Naive thymus-derived CD4-positive, alpha-beta T cell (primary cell): ENCODE data around the gene PIGQ. TPM values are rescaled to one million over a fixed set of nuclear protein-coding genes. Genes with fewer than 3 reads are reported as not detected.

Source experiments
- ATAC-seq: fragments of 150-1000 bp; cut with Tn5 transposase; 2 replicates; pipeline ENCODE4 v1.10.0; 2021; ENCODE audit warnings: mild to moderate bottlenecking, moderate library complexity
- CTCF ChIA-PET: fragments of 350-600 bp; sonication (Branson Sonifier 250); formaldehyde crosslinking; loops from one replicate; lab custom pipeline; 2021; ENCODE audit warnings: antibody characterized with exemption; lab: Charles Lee
- POLR2A ChIA-PET: fragments of 350-600 bp; sonication (Branson Sonifier 250); formaldehyde crosslinking; loops from one replicate; lab custom pipeline; 2021; ENCODE audit warnings: antibody characterized with exemption, inconsistent platforms; lab: Charles Lee
- DNase-seq, 9 donors: peaks; one replicate each; pipeline versions ENCODE4 v3.0.0 to v3.0.0-alpha.2; 2020 to 2022; ENCODE audit warnings: mixed read lengths in 1 of 9
- H3K27ac ChIP-seq: one replicate; pipeline ENCODE4 v1.7.0; 2013; ENCODE audit warnings: mild to moderate bottlenecking, low read depth, low read length, moderate library complexity
- H3K27me3 ChIP-seq, 2 donors: one replicate each; pipeline ENCODE4 v1.7.0; 2013; ENCODE audit warnings: low read length in 2 of 2, mild to moderate bottlenecking in 2 of 2, moderate library complexity in 2 of 2; ENCODE audit not compliant: control insufficient read depth in 2 of 2, insufficient read depth in 2 of 2
- H3K36me3 ChIP-seq, 3 experiments: 1 replicate in 2 of 3; 2 replicates in 1 of 3; pipeline ENCODE4 v1.7.0; 2013; ENCODE audit warnings: low read length in 3 of 3, mild to moderate bottlenecking in 3 of 3, moderate library complexity in 1 of 3; ENCODE audit not compliant: insufficient read depth in 3 of 3, control insufficient read depth in 2 of 3
- H3K4me1 ChIP-seq, 2 donors: one replicate each; pipeline ENCODE4 v1.7.0; 2013; ENCODE audit warnings: low read length in 2 of 2, mild to moderate bottlenecking in 2 of 2, moderate library complexity in 1 of 2; ENCODE audit not compliant: control insufficient read depth in 2 of 2, insufficient read depth in 2 of 2
- H3K4me3 ChIP-seq: 2 replicates; pipeline ENCODE4 v1.7.0; 2013; ENCODE audit warnings: mild to moderate bottlenecking, low read length
- H3K9me3 ChIP-seq, 3 experiments: 1 replicate in 2 of 3; 2 replicates in 1 of 3; pipeline ENCODE4 v1.7.0; 2013; ENCODE audit warnings: low read length in 3 of 3; ENCODE audit not compliant: control insufficient read depth in 2 of 3
- H3K27ac Mint-ChIP-seq, 9 donors: one replicate each; pipeline ENCODE4 v1.8.0; 2020 to 2022; ENCODE audit warnings: mixed read lengths in 9 of 9, mild to moderate bottlenecking in 8 of 9, moderate library complexity in 5 of 9, inconsistent platforms in 2 of 9
- H3K27me3 Mint-ChIP-seq, 5 donors: one replicate each; pipeline ENCODE4 v1.8.0; 2021 to 2022; ENCODE audit warnings: mixed read lengths in 5 of 5, mild to moderate bottlenecking in 1 of 5
- H3K36me3 Mint-ChIP-seq, 5 donors: one replicate each; pipeline ENCODE4 v1.8.0; 2020 to 2022; ENCODE audit warnings: mixed read lengths in 5 of 5, mild to moderate bottlenecking in 3 of 5, inconsistent platforms in 1 of 5
- H3K4me1 Mint-ChIP-seq, 7 donors: one replicate each; pipeline ENCODE4 v1.8.0; 2020 to 2022; ENCODE audit warnings: mixed read lengths in 7 of 7, mild to moderate bottlenecking in 3 of 7, inconsistent platforms in 1 of 7
- H3K4me3 Mint-ChIP-seq, 10 donors: one replicate each; pipeline ENCODE4 v1.8.0; 2020 to 2022; ENCODE audit warnings: mild to moderate bottlenecking in 10 of 10, mixed read lengths in 10 of 10, moderate library complexity in 6 of 10, inconsistent platforms in 2 of 10
- H3K9me3 Mint-ChIP-seq, 11 donors: one replicate each; pipeline ENCODE4 v1.8.0; 2020 to 2022; ENCODE audit warnings: mixed read lengths in 11 of 11, mild to moderate bottlenecking in 4 of 11, inconsistent platforms in 1 of 11, moderate library complexity in 1 of 11
- intact Hi-C, 2 donors: fragments of 100-400 bp; cut with micrococcal nuclease; formaldehyde crosslinking; loops; one replicate each; pipeline ENCODE4 v1.15.1; 2023
- polyA plus RNA-seq, 2 donors: library from polyadenylated mRNA; unstranded; fragments of 300-500 nt; fragmentation: Illumina TruSeq; gene quantifications; one replicate each; pipeline ENCODE4 v1.2.3, GENCODE V29; 2021
- total RNA-seq, 6 experiments: library from RNA in 5 of 6; stranded (reverse) in 5 of 6; gene quantifications; 1 replicate in 5 of 6; 2 replicates in 1 of 6; pipeline ENCODE4 v1.2.3 and lab custom pipeline; 2021 to 2026

The PIGQ gene
- total and polyA plus RNA-seq, 7 experiments from 2014 or later = 12.3 to 63.0 (median 43.4) TPM

DNA sequence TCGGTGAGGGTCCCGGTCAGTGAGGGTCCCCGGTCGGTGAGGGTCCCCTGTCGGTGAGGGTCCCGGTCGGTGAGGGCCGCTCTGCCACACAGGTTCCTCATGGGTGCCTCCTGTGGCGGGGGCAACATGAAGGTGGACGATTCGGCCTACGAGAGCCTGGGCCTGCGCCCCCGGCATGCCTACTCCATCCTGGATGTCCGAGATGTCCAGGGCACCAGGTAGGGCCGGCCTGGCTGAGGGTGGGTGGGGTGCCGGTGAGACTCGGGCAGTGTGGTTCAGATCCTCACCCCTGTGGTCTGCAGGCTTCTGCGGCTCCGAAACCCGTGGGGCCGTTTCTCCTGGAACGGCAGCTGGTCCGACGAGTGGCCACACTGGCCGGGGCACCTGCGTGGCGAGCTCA, 18.6 kb upstream of the PIGQ start:
- Histone ChIP-seq H3K27me3 (no peaks in the 10 kb centered on the region), H3K27ac (no peak overlapping the region), H3K4me1 (no peaks in the 10 kb centered on the region), H3K9me3 (no peaks in the 10 kb centered on the region), H3K36me3 (peaks cover 0 to 33% (median 0%) of the 10 kb centered on the region in 3 experiments), H3K4me3 (no peak overlapping the region)
- no peaks in the 10 kb centered on the region for H3K9me3 Mint-ChIP-seq
- intact Hi-C loops = no loop called here
- no peaks in the 10 kb centered on the region for H3K27me3 Mint-ChIP-seq
- ATAC-seq (no peak), DNase-seq (no peak)
- H3K4me3 Mint-ChIP-seq = no peak overlapping the region
- CTCF ChIA-PET = no interaction called here
- POLR2A ChIA-PET = no interaction called here
- H3K36me3 Mint-ChIP-seq = no peaks in the 10 kb centered on the region
- H3K4me1 Mint-ChIP-seq = no peaks in the 10 kb centered on the region
- no peak overlapping the region for H3K27ac Mint-ChIP-seq

DNA sequence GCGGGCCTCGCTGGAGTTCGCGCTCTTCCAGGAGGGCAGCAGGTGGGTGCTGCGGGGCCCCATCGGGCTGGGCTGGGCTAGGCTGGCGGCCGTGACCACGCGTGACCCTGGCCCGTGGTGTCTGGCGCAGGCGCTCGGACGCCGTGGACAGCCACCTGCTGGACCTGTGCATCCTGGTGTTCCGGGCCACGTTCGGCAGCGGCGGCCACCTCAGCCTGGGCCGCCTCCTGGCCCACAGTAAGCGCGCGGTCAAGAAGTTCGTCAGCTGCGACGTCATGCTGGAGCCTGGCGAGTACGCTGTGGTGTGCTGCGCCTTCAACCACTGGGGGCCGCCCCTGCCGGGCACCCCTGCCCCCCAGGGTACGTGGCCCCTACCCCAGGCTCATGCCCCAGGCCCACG, 17.6 kb upstream of the PIGQ start:
- Mint-ChIP-seq H3K4me3 (no peak overlapping the region), H3K27me3 (no peaks in the 10 kb centered on the region), H3K27ac (no peak overlapping the region), H3K4me1 (no peaks in the 10 kb centered on the region), H3K36me3 (no peaks in the 10 kb centered on the region), H3K9me3 (no peaks in the 10 kb centered on the region)
- Histone ChIP-seq H3K27ac (no peak overlapping the region), H3K36me3 (peaks cover 0 to 30% (median 0%) of the 10 kb centered on the region in 3 experiments), H3K27me3 (no peaks in the 10 kb centered on the region), H3K9me3 (no peaks in the 10 kb centered on the region), H3K4me1 (no peaks in the 10 kb centered on the region), H3K4me3 (no peak overlapping the region)
- intact Hi-C loops = no loop called here
- DNase-seq (no peak), ATAC-seq (no peak)
- ChIA-PET CTCF (no interaction called here), POLR2A (no interaction called here)

DNA sequence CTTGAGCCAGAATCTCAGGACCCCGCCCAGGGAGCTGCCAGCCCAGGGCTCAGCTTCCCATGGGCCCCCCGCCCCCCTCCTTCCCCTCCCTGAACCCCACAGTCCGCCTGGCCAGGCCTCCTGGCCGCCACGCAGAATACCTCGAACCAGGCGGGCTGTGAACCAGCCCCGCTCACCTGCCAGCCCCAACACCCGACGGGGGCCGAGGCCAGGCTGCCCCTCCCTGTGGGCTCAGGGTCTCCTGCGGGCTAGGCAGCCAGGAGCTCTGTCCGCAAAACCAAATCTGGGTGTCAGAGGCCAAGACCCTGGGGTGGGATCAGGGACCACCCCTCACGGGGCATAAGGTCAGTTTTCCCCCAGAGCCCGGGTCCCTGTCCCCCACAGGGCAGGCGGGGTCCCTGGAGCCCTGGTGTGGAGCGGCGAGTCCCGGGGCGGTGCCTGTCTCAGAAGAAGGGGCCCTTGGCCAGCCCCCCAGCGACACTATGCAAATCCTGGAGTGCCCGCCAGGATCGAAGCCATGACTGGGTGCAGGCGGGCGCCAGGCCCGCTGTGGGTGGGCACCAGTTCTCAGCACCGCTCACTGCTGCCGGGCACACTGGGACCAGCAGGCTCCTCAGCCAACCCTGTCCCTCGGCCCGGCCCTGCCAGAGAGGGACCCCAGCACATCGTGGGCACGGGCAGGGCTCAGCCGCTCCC, 16.0 kb upstream of the PIGQ start:
- Histone ChIP-seq H3K27ac (no peak overlapping the region), H3K9me3 (no peaks in the 10 kb centered on the region), H3K36me3 (peaks cover 0 to 22% (median 0%) of the 10 kb centered on the region in 3 experiments), H3K4me3 (no peak overlapping the region), H3K4me1 (no peaks in the 10 kb centered on the region), H3K27me3 (no peaks in the 10 kb centered on the region)
- intact Hi-C loops = no loop called here
- ChIA-PET POLR2A (no interaction called here), CTCF (no interaction called here)
- no peak overlapping the region for H3K4me3 Mint-ChIP-seq
- ATAC-seq (no peak), DNase-seq (no peak)
- no peaks in the 10 kb centered on the region for H3K4me1 Mint-ChIP-seq
- no peak overlapping the region for H3K27ac Mint-ChIP-seq
- H3K36me3 Mint-ChIP-seq = no peaks in the 10 kb centered on the region
- H3K9me3 Mint-ChIP-seq = no peaks in the 10 kb centered on the region
- peaks cover 0 to 7% (median 6%) of the 10 kb centered on the region in 5 donors for H3K27me3 Mint-ChIP-seq

DNA sequence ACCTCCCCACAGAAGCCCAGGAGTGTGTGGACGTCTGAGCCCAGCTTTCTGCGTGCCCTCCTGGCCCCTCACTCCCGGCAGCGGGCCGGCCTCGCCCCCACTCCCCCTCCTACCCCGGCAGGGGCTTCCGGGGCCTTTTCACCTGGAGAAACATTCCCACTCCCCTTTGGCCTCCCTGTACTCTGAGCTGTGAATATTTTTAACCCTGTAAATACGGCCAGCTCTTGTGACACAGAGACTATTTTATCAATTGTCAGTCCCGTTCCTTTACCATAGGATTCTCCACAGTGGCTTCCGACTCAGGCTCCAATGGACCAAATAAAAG, 15.5 kb upstream of the PIGQ start:
- no peaks in the 10 kb centered on the region for H3K4me1 Mint-ChIP-seq
- H3K36me3 Mint-ChIP-seq = no peaks in the 10 kb centered on the region

DNA sequence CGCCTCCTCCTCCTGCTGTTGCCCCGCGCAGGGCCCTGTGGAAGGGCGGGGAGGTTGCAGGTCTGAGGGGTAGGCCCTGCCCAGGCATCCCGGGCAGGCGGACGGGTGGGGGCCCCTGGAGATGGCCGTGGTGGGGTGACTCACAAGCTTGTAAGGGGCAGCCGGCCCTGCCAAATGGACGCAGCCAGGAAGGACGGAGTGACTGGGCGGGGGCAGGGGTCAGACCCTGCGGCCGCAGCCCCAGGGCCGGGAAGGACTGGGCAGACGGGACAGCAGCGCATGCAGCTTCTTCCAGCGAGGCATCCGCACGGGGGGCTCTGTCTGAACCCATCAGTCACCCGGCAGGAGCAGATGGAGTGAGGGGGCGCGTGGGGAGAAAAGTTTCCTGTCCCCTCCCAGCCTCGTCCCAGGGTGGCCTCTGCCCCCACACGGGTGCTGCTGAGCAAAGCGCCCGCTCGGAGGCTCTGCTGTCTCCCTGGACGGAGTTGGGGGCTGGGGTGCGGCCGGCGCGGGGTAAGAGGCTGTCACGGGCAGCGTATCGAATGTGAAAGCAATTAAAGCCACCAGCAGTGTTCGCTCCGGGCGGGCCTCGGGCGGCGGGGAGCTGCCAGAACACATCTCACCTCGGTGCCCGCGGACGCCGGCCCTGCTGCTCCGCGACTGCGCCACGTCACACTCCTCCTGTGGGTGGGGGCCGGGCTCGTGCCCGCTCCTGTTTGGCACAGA, 15.0 kb upstream of the PIGQ start:
- ChIA-PET CTCF (no interaction called here), POLR2A (interaction anchor here (1.5 kb wide), 1 partner anchor 33 kb away, joined by 3 read pairs; no protein-coding TSS in a partner anchor)
- H3K36me3 ChIP-seq = peaks cover 0 to 21% (median 0%) of the 10 kb centered on the region in 3 experiments
- Mint-ChIP-seq H3K36me3 (no peaks in the 10 kb centered on the region), H3K9me3 (no peaks in the 10 kb centered on the region), H3K4me1 (peaks cover 0 to 2% (median 0%) of the 10 kb centered on the region in 7 donors), H3K27me3 (peaks cover 0 to 11% (median 6%) of the 10 kb centered on the region in 5 donors), H3K27ac (no peak overlapping the region), H3K4me3 (no peak overlapping the region)
- H3K4me1 ChIP-seq = no peaks in the 10 kb centered on the region
- ATAC-seq (no peak), DNase-seq (no peak)
- no peak overlapping the region for H3K27ac ChIP-seq
- H3K27me3 ChIP-seq = no peaks in the 10 kb centered on the region
- no peak overlapping the region for H3K4me3 ChIP-seq
- intact Hi-C loops = no loop called here
- H3K9me3 ChIP-seq = no peaks in the 10 kb centered on the region

More for the DNA sequence above, 15.5 kb upstream of the PIGQ start:
- ATAC-seq (no peak), DNase-seq (no peak)
- H3K27me3 ChIP-seq = no peaks in the 10 kb centered on the region
- no peak overlapping the region for H3K27ac Mint-ChIP-seq
- H3K9me3 ChIP-seq = no peaks in the 10 kb centered on the region
- POLR2A ChIA-PET = interaction anchor here (1.5 kb wide), 1 partner anchor 34 kb away, joined by 3 read pairs; no protein-coding TSS in a partner anchor
- H3K27me3 Mint-ChIP-seq = peaks cover 0 to 8% (median 6%) of the 10 kb centered on the region in 5 donors
- no peak overlapping the region for H3K4me3 Mint-ChIP-seq
- CTCF ChIA-PET = no interaction called here
- H3K4me1 ChIP-seq = no peaks in the 10 kb centered on the region
- H3K9me3 Mint-ChIP-seq = no peaks in the 10 kb centered on the region
- no peak overlapping the region for H3K4me3 ChIP-seq
- intact Hi-C loops = no loop called here
- no peak overlapping the region for H3K27ac ChIP-seq
- H3K36me3 ChIP-seq = peaks cover 0 to 21% (median 0%) of the 10 kb centered on the region in 3 experiments

DNA sequence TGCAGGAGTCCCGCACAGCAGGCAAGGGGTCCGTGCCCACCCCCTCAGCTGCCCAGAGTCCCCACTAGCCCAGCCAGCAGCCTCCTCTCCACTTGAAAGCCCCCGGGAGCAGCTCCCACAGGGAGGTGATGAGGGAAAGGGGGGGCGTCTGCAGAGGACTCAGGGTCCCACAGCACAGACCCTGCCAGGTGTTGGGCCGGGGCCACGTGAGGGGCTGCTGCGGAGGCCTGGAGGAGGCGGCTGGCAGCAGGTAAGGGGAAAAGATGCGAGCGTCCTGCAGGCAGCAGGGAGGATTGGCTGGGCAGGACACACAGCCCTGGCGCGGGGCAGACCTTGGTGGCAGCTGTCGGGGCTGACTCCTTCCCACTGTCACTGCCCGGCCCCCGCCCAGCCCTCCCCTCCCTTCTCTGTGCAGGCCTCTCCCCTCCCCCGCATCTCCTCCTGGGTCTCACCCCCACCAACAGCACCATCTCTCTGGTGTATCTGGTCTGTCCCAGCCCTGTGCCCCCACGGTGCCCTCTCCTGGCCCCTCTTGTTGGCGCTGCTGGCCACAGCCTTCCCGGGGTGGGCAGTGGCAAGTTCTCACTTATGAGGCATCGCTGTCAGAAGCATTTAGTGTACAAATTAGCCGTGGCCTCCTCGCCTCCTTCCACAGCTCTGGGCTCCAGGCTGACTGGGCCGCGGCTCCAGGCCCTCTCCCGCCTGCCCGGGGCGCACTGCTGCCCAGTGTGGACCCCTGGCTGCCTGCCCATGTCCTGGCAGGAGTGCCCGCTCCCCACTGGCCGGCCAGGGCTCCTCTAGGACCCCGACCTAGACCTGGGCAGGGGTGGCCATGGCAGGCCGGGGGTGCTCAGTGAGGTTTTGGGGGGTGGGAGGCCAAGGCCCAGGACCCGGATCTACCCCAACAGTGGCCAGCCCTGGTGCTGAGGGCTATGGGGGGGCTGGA, 14.0 kb upstream of the PIGQ start:
- DNase-seq (no peak), ATAC-seq (no peak)
- Histone ChIP-seq H3K4me3 (no peak overlapping the region), H3K36me3 (peaks cover 0 to 21% (median 0%) of the 10 kb centered on the region in 3 experiments), H3K27me3 (no peaks in the 10 kb centered on the region), H3K27ac (no peak overlapping the region), H3K9me3 (no peaks in the 10 kb centered on the region), H3K4me1 (no peaks in the 10 kb centered on the region)
- no peak overlapping the region for H3K4me3 Mint-ChIP-seq
- intact Hi-C loops = no loop called here
- no peaks in the 10 kb centered on the region for H3K36me3 Mint-ChIP-seq
- peaks cover 0 to 2% (median 0%) of the 10 kb centered on the region in 7 donors for H3K4me1 Mint-ChIP-seq
- ChIA-PET POLR2A (interaction anchor here (1.5 kb wide), 1 partner anchor 32 kb away, joined by 3 read pairs; no protein-coding TSS in a partner anchor), CTCF (no interaction called here)
- no peaks in the 10 kb centered on the region for H3K9me3 Mint-ChIP-seq
- H3K27me3 Mint-ChIP-seq = peaks cover 0 to 11% (median 6%) of the 10 kb centered on the region in 5 donors
- H3K27ac Mint-ChIP-seq = no peak overlapping the region
